Epidermal melanocyte (primary cell): ENCODE results near the gene NLRP10.
"Not testable (repeated sequence)": the region's sequence is repeated elsewhere in the genome, so short reads cannot be mapped to it uniquely, and the experiment has no call there.

ENCODE experiments used
- DNase-seq: peaks from one replicate; pipeline ENCODE4 v3.0.0; 2011; ENCODE audit warnings: low spot score; ENCODE audit not compliant: insufficient read length

Gene NLRP10, protein sequence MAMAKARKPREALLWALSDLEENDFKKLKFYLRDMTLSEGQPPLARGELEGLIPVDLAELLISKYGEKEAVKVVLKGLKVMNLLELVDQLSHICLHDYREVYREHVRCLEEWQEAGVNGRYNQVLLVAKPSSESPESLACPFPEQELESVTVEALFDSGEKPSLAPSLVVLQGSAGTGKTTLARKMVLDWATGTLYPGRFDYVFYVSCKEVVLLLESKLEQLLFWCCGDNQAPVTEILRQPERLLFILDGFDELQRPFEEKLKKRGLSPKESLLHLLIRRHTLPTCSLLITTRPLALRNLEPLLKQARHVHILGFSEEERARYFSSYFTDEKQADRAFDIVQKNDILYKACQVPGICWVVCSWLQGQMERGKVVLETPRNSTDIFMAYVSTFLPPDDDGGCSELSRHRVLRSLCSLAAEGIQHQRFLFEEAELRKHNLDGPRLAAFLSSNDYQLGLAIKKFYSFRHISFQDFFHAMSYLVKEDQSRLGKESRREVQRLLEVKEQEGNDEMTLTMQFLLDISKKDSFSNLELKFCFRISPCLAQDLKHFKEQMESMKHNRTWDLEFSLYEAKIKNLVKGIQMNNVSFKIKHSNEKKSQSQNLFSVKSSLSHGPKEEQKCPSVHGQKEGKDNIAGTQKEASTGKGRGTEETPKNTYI

DNA sequence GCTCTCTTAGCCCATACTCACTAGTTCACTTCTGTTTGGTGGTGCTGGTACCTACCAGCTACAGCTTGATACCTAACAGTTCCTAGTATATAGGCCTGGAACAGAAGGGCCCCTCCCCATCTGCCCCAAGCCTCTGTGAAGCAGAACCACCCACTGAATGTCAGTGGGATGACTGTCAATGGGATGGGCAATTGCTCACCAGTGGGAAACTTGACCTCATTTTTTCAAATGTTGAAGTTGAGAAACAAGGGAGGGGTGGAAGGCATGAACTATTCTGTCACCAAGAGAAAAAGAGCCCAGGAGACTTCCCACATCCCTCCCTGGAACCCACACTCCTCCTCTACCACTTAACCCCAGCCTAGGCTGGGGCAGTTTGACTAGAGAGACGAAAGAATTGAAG lies at the start of gene NLRP10:
NLRP10 (minus strand) TSS at position 62 of the 400 bp plus-strand sequence. CDS start 1,952 bp downstream, outside the sequence.
- DNase-seq: no peak

DNA sequence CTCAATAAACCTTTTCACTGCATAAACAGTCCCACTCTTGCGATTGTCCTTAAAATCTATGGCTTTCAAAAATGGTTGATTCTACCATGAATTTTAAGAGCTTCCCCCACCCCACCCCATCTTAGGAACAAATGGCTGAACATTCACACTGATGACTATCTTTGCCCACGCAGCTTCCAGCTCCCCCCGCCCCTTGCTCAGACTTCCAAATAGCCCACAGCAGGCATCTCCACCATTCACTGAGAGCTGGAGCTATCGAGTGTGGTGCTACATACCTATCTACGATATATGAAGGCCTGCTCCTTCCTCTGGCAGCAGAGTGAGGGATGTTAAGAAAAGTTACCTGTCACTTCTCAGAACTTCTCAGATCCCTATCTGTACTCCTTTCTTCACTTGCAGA lies 48.6 kb upstream of the NLRP10 start:
- DNase-seq: no peak

DNA sequence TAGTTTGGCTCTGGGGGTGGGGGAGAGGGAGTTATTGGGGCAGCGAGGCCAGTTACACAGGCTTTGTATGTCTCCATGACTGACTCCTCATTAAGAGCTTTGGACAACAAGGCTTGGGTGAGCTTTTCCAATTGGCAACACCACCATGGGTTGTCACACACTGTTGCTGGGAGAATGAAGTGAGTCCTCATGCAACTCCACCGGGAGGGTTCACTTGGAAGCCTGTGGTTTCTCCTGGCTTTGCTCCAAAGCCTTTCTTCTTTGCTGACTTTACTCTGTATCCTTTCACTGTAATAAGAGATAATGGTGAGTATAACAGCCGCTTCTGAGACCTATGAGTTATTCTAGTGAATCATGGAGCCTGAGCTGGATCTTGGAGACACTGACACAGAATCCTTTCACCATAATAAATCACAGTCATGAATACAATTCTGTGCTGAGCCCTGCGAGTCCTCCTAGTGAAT lies 46.8 kb upstream of the NLRP10 start:
- no peak for DNase-seq

DNA sequence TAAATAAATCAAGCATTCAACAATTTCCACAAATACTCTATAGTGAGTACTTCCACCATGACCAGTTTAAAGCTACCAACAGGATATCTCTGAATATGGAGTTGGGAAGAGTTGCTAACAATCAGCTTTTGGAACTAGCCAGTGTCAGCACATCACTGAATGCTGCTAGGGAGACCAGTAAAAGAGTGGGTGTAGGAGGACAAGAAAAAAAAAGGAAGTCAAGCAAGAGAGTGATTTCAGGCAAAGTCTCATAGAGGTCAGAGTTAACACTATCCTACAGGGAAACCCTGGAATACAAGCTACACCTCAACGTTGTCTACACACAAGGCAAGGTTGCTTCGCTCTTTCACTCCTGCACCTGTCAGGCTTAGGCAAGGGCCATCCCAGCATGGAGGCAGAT lies 46.1 kb upstream of the NLRP10 start:
- DNase-seq: no peak

DNA sequence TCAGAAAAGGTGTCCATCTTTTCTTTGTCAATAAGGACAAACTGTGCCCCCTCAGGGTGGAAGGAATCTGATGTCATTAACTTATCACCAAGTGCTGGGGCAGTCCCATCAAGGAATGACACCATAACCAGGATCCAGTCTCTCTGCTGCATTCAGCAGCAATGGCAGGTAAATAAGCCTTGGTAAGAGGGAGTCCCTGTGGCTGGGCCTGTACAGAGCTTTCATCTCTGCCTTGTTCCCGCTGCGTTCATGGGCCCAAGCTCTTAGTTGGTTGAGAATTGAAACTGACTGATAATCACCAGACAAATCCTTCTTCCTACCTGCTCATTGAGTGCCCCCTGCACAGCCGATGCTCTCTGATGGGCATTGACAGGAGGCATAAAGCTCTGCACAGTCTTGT lies 44.6 kb upstream of the NLRP10 start:
- no peak for DNase-seq

DNA sequence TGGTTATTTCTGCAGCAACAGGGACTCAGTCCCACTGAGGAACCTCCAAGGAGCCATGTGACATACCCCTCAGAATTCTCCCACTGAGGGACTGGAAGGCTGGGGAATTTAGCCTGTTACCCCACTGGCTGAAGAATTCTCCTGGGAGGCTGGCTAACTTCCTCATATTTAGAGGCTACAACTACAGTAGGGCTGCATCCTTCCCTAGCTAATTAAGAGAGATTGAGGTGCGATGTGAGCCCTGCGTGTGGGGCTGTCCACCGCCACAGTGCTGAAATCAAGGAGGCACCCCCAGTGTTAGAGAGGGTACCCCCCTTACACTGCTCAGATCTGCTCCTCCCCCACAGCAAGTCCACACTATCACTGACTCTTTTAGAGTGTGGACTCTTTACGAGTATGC lies 43.0 kb upstream of the NLRP10 start:
- no peak for DNase-seq

DNA sequence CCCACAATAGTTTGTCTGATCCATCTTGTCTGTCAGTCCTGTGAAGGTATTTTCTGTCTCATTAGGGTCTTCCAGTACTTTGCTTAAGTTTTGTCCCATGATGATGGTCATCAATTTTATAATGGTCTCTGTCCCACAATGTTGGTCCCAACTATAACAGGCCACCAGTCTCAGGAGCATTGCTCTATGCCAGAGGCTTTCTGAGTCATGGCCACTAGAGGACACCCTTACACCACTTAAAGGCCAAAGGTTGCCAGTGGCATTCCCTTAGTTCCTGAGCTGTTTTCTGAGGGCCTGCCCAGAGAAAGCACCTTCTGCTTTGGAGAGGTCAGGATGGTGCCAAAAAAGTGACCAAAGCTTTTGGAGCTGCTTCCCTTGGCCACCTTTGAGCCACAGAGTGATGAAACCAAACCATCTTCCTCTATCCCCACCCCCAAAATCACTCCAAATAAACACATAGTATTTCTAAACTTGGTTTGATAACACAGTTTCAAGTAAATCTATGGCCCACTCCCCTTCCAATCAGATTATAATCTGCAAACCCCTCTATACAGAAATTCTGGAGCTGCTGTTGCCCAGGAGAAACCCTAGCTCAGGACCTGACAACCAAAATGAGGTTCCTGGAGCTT lies 41.2 kb upstream of the NLRP10 start:
- DNase-seq: peak; percentile 54

DNA sequence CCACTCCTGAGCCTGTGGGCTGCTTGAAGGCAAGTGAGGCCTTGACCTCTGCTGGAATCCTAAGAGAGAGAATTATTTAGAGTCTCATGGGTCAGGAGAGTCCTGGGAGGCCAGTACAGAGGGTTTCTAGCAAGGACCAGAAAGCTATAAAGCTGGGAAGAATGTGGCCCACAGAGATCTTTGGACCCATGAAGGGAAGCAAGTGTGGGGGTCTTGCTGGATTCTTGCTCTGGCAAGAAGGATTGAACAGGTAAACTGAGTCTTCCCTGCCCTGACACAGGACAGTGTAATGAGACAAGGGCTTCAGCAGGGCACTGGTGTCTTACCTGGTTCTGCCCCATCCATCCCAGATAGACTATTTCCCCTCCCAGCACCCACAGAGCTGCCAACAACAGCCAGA lies 40.3 kb upstream of the NLRP10 start:
- no peak for DNase-seq

DNA sequence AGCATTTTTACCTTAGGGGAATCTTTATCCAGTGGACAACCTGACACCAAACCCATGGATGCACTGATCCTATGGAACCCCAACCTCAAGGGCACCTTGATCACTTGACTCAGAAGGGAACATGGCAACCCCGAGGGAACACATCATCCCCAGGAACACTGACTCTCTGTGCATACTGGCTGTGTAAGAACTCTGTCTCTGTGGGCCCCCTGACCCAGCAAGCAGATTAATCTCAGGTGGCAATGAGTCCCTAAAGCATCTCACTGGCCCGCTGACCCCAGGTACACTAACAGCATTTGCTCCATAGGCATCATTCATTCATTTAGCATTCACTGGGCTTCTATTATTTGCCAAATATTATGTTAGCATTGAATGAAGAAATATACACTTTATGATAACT lies 38.8 kb upstream of the NLRP10 start:
- DNase-seq: no peak

DNA sequence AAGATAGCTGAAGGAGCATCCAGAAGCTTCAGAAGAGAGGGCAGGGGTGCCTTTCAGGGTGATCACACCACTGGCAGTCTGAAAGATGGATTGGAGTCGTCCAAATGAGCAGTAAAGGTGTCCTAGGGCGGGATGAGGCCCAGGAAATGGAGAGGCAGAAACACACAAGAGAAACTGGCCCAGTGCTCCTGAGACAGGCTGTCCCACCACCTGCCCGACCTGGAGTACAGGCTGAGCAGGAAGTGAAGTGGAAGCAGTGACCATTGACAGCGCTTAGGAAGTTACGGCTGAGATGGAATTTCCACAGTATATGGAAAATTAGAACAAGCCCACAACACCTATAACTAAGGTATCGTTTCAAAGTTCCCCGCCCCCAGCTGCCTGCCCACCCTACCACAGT lies 37.9 kb upstream of the NLRP10 start:
- DNase-seq: no peak

DNA sequence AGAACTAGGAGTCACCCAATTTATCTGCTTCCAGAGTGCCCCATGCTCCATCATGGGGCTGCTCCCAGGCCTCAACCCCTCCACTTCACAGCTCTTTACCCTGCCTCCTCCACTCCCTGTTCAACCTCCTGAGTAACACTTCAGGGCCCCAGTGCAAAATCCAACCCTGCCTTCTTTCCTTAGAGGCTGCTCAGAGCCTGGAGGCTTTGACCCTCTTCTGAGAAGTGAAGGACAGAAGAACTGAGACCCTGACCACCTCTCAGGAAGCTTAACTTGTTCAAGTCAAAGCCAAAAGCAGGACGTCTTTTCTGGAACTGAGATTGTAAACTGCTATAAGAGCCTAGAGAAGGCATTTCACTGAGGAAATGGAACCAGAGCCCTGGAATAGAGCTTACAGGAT lies 37.4 kb upstream of the NLRP10 start:
- DNase-seq: no peak

DNA sequence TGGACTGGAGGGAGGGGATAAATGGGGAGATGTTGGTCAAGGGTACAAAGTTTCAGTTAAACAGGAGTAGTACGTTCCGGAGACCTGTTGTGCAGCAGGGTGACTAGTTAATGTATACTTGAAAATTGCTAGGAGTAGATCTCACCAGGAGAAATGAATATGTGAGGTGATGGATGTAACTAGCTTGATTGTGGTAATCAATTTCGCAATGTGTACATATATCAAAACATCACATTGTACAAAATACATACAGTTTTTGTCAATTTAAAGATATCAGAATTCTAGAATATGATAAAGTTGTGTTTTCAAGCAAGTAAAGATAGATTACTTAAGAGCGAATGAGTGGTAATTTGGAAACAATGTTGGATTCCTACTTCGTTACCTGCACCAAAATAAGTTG lies 35.1 kb upstream of the NLRP10 start:
- DNase-seq: no peak

DNA sequence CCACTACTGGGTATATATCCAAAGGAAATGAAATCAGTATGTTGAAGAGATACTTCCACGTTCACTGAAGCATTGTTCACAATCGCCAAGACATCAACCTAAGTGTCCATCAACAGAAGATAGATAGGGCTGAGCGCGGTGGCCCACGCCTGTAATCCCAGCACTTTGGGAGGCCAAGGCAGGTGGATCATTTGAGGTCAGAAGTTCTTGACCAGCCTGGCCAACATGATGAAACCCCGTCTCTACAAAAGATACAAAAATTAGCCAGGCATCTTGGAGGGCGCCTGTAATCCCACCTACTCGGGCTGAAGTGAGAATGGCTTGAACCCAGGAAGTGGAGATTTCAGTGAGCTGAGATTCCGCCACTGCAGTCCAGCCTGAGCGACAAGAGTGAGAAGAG lies 34.5 kb upstream of the NLRP10 start:
- no peak for DNase-seq

DNA sequence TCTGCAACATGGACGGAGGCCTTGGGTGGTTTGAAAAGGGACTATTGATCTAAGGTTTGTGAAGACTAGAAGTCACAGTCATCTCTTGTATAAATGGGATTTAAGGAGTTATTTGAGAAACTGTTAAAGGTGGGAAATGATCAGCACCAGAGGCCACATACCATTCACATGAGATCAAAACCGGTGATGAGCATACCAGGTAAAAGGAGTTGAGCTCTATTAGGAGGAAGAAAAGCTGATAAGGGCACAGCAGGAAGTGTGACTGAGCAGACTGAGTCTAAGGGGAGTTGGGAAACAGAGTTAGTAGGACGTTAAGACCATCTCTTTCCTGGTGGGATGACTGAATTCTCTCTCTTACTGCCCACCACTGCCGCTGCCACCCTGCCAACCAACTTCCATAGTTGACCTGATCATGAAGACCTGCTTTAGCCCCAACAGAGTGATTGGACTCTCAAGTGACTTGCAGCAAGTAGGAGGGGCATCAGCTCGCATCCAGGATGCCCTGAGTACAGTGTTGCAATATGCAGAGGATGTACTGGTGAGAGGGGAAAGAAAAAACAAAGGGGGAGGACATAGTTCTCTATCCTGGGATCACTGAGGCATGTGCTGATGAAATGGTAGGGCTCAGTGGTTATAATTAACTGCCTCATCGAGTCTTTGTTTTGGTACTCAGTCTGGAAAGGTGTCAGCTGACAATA lies 29.5 kb upstream of the NLRP10 start:
- no peak for DNase-seq

DNA sequence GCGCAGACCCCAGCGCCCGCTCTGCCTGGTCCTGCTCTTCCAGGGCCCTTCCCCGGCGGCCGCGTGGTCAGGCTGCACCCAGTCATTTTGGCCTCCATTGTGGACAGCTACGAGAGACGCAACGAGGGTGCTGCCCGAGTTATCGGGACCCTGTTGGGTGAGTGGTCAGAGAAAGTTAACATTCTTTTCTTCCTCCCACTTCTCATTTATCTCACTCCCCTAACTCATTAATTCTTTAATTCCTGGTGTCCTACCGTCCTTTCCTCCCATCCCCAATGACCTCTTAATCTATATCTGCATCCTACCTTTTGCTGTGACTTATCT lies 22.3 kb upstream of the NLRP10 start:
- not testable (repeated sequence) for DNase-seq

DNA sequence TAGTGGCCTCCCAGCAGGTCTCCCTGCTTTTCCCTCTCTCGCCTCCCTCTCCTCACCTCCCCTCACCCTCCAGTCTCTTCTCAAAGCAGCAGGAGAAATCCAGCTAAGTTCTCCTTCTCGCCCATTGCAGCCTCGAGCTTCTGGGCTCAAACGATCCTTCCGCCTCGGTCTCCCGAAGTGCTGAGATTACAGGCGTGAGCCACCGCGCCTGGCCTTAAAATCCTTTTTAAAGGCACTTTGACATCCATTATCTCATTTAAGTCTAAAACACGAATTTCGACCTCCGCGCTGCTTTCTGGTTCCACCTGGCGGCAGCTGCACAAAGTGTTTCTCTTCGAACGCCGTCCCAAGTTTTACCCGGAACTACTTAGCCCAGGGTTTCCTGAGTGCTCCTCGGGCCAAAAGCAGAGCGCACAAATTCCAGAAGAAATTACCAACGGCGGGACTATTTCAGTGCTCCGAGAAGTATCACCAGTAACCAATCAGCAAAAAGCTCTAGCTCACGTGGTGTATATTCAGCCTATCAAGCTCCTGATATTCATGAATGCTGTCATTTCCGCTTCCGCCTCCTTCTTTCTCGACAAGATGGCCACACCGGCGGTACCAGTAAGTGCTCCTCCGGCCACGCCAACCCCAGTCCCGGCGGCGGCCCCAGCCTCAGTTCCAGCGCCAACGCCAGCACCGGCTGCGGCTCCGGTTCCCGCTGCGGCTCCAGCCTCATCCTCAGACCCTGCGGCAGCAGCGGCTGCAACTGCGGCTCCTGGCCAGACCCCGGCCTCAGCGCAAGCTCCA lies 21.7 kb upstream of the NLRP10 start, which contains the start of gene EIF3F:
EIF3F (plus strand) TSS at position 570 of the 792 bp plus-strand sequence; CDS start at position 586, 16 bp downstream.
- peak; percentile 89 for DNase-seq

DNA sequence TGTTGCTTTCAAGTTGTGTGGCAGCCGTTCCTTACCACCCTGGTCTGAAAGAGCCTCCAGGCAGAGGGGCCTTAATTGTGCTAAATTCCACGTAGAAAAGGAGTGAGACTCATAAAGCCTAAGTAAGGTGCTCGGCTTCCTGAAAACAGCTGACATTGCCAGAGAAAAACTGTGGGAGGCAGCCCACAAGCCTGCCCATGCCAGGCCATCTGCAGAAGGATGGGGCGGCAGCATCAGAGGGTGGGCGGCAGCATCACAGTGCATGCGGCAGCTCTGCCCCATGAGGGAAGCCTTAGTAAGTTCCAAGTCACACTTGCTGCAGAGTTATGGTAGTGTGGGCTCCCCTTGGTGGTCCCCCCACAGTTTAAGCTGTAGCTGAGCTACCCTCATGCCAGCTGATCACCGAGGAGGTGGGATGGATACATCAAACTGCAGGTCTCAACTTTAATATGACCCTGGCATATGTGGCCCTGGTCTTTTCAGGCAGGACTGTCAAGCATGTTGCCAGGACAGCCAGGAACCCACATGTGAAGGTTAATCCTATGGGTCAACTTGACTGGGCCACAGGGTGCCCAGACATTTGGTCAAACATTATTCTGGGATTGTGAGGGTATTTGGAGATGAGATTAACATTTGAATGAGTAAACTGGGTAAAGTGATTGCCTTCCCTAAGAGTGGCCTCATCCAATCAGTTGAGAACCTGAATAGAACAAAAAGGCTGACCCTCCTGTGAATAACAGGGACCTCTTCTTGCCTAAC lies 18.8 kb upstream of the NLRP10 start:
- DNase-seq: no peak

DNA sequence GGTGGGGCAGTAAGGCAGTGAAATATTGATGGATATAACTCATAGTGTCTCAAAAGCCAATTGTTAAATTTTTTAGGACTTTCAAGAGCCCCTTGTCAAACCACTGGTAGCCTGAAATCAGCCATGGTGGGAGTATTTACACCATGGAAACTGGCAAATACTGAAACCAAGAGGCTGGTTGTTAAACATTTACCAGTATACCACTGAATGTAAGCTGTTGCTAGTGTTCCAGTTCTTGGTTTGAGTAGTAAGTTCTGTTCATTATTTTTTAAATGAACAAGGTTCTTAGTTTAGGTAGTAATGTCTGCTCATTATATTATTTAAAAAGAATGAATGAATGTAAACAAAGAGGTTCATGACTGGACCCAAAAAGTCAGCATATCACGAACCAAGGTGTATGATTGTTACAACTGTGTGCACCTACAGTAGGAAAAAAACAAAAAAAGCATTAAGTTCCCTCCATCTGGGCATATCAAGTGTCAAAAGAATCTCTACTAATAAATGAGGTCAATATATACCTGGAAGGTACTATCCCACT lies 17.4 kb upstream of the NLRP10 start:
- no peak for DNase-seq

DNA sequence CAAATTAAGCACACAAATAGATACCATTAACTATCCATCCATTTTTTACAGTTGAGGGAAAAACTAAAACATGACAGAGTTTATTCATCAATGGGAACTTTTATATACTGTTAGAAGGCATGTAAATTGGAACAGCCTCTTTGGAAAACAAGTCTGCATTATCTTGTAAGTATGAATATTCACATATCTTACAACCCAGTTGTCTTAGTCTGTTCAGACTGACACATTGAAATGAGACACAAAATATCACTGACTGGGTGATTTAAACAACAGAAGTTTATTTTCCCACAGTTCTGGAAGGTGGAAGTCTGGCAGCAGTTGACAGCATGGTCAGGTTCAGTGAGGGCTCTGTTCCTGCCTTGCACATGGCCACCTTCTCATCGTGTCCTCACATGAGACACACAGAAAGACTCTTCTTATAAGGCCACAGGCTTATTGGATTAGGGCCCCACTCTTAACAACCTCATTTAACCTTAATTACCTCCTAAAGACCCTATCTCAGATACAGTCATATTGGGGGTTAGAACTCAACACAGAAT lies 16.4 kb upstream of the NLRP10 start:
- DNase-seq: no peak
